A673 (cell line): ENCODE data around the gene ALDH8A1. TPM values are rescaled to one million over a fixed set of nuclear protein-coding genes. Genes with fewer than 3 reads are reported as not detected.

Source experiments
- Bru-seq: library from RNA; stranded (reverse); fragments of 400-500 nt; gene quantifications from one replicate; lab custom pipeline; 2021; lab: Mats Ljungman, UMichigan
- BruChase-seq, 2 experiments: library from RNA; stranded (reverse); fragments of 400-500 nt; gene quantifications; one replicate each; lab custom pipeline; 2021; lab: Mats Ljungman, UMichigan
- BruUV-seq: library from RNA; stranded (reverse); fragments of 400-500 nt; replicated peaks from 2 replicates; lab custom pipeline; 2021; lab: Mats Ljungman, UMichigan
- CTCF ChIA-PET: fragments of 300-600 bp; sonication (Branson Sonifier 250); formaldehyde crosslinking; loops from one replicate; lab custom pipeline; 2022; ENCODE audit warnings: antibody characterized with exemption; lab: Charles Lee
- POLR2A ChIA-PET: fragments of 300-600 bp; sonication (Branson Sonifier 250); formaldehyde crosslinking; loops from one replicate; lab custom pipeline; 2022; ENCODE audit warnings: antibody characterized with exemption; ENCODE audit not compliant: low non-redundant PET; lab: Charles Lee
- DNase-seq: peaks from one replicate; pipeline ENCODE4 v3.0.0-alpha.2; 2015; ENCODE audit warnings: low spot score
- H3K27ac ChIP-seq: fragments of 200-600 bp; sonication (generic); 2 replicates; pipeline ENCODE4 v1.5.1; 2016; ENCODE audit warnings: mixed run types, low read depth, mild to moderate bottlenecking, mixed read lengths, antibody characterized with exemption, low read length; ENCODE audit not compliant: poor library complexity, severe bottlenecking
- H3K27me3 ChIP-seq: fragments of 200-600 bp; sonication (generic); replicated peaks from 2 replicates; pipeline ENCODE4 v1.6.1; 2017; ENCODE audit warnings: mixed run types, low read depth, mild to moderate bottlenecking, mixed read lengths, antibody characterized with exemption, low read length; ENCODE audit not compliant: insufficient read depth, poor library complexity
- H3K36me3 ChIP-seq: fragments of 200-600 bp; sonication (generic); 2 replicates; pipeline ENCODE4 v1.6.1; 2016; ENCODE audit warnings: mixed run types, mild to moderate bottlenecking, mixed read lengths, antibody characterized with exemption, low read length; ENCODE audit not compliant: insufficient read depth, poor library complexity, severe bottlenecking
- H3K4me1 ChIP-seq: fragments of 200-600 bp; sonication (generic); 2 replicates; pipeline ENCODE4 v1.6.1; 2017; ENCODE audit warnings: mixed run types, mild to moderate bottlenecking, mixed read lengths, antibody characterized with exemption, low read length; ENCODE audit not compliant: insufficient read depth, poor library complexity, severe bottlenecking
- H3K4me3 ChIP-seq: fragments of 200-600 bp; sonication (generic); 2 replicates; pipeline ENCODE4 v1.5.1; 2016; ENCODE audit warnings: low read depth, mixed run types, mild to moderate bottlenecking, mixed read lengths, low read length; ENCODE audit not compliant: poor library complexity, severe bottlenecking
- H3K9me3 ChIP-seq: fragments of 200-600 bp; sonication (generic); 2 replicates; pipeline ENCODE4 v1.6.1; 2016; ENCODE audit warnings: mixed run types, low read depth, mild to moderate bottlenecking, mixed read lengths, antibody characterized with exemption, low read length; ENCODE audit not compliant: poor library complexity, severe bottlenecking
- EZH2 ChIP-seq: fragments of 200-600 bp; sonication (generic); IDR thresholded peaks from 2 replicates; pipeline ENCODE4 v1.6.1; 2017; ENCODE audit warnings: borderline replicate concordance, low read depth, mild to moderate bottlenecking, mixed read lengths, antibody characterized with exemption, low read length; ENCODE audit not compliant: poor library complexity, severe bottlenecking
- intact Hi-C: fragments of 100-400 bp; cut with micrococcal nuclease; formaldehyde crosslinking; loops from one replicate; pipeline ENCODE4 v1.10.0; 2022; ENCODE audit not compliant: unreplicated experiment
- long read RNA-seq: library from polyadenylated mRNA; stranded (forward); transcript quantifications from one replicate; pipeline ENCODE4 v2.0.0, GENCODE V29; 2022
- total RNA-seq: library from RNA; stranded (reverse); gene quantifications from 2 replicates; pipeline ENCODE4 v1.2.3, GENCODE V29; 2021
- TF ChIP-seq, protein P1 (sequence below): fragments of 300-800, 200-600 bp; sonication (generic); conservative IDR thresholded peaks from 2 replicates; pipeline ENCODE4 v1.5.1; 2017; ENCODE audit warnings: low read depth, mild to moderate bottlenecking, antibody characterized with exemption, low read length, moderate library complexity, mixed read lengths

The ALDH8A1 gene
- 0.45 and 0.76 TPM in 2 replicates for total RNA-seq
- Bru-seq, nascent RNA = percentile 36 among the genes with signal in this experiment
- percentile 33 among the genes with signal in this experiment for BruChase-seq, experiment 1, labeled RNA remaining after a 2-hour chase
- BruChase-seq, experiment 2, labeled RNA remaining after a 6-hour chase = percentile 31 among the genes with signal in this experiment
- long read RNA-seq, partial matches to known transcripts = 0 of 1 reads
- long read RNA-seq, other reads (novel, unspliced or antisense) = 1 of 1 reads

DNA sequence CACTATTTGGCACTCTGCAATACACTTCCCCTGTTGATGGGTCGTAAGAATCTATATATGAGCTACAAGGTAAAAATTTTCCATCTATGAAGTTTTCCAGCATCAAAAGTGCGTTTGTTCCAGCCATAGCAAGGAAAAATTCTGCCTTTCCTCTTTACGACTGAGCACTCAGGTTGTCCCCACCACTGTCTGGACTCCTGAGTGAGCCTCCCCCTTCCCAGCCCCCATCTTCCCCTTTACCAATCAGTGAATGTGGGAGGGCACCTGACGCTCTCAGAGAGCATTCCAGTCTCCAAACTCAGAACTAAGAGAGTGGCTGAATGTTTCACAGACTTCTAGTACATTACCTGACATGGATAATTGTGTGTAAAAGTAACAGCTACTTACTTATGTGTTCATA is at the start of gene ALDH8A1:
ALDH8A1 (minus strand) TSS at position 175 of the 400 bp plus-strand sequence; CDS start at position 127, 48 bp downstream.
- H3K9me3 ChIP-seq = peaks cover 2% of the 10 kb centered on the region
- H3K4me3 ChIP-seq = no peak within 1 kb of the TSS
- ChIA-PET POLR2A (no interaction called here), CTCF (no interaction called here)
- no peak for DNase-seq
- H3K4me1 ChIP-seq = no peaks in the 10 kb centered on the region
- no TSS peak for BruUV-seq
- H3K27me3 ChIP-seq = no peaks in the 10 kb centered on the region
- intact Hi-C loops = no loop called here
- no peaks in the 10 kb centered on the region for H3K36me3 ChIP-seq
- TF ChIP-seq, protein P1, sequence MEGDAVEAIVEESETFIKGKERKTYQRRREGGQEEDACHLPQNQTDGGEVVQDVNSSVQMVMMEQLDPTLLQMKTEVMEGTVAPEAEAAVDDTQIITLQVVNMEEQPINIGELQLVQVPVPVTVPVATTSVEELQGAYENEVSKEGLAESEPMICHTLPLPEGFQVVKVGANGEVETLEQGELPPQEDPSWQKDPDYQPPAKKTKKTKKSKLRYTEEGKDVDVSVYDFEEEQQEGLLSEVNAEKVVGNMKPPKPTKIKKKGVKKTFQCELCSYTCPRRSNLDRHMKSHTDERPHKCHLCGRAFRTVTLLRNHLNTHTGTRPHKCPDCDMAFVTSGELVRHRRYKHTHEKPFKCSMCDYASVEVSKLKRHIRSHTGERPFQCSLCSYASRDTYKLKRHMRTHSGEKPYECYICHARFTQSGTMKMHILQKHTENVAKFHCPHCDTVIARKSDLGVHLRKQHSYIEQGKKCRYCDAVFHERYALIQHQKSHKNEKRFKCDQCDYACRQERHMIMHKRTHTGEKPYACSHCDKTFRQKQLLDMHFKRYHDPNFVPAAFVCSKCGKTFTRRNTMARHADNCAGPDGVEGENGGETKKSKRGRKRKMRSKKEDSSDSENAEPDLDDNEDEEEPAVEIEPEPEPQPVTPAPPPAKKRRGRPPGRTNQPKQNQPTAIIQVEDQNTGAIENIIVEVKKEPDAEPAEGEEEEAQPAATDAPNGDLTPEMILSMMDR = no peak
- TF ChIP-seq EZH2 = no peak
- H3K27ac ChIP-seq = no peak within 1 kb of the TSS

DNA sequence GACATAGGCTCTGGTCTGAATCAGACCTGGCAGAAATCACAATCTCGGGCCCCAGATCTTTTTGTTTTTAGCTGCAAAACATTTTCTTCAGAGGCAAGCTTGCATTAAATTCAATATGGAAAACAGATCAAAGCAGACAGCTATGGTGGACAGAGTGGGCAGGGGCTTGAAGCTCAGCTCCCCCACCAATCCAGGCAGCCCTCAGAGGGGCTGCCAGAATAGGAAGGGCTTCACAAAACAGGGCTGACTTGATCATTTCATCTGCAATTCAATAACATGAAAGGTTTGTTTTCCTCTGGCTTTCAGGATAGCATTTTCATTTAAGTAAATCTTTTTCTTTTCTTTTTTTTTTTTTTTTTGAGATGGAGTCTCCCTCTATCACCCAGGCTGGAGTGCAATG is 49.2 kb upstream of the ALDH8A1 start:
- CTCF ChIA-PET = no interaction called here
- intact Hi-C loops = no loop called here
- Histone ChIP-seq H3K36me3 (peaks cover 9% of the 10 kb centered on the region), H3K4me1 (no peaks in the 10 kb centered on the region), H3K9me3 (no peaks in the 10 kb centered on the region), H3K27me3 (no peaks in the 10 kb centered on the region), H3K27ac (no peak overlapping the region), H3K4me3 (no peak overlapping the region)
- POLR2A ChIA-PET = no interaction called here
- DNase-seq = no peak
- BruUV-seq = no TSS peak
- TF ChIP-seq, protein P1 = no peak
- TF ChIP-seq EZH2 = no peak

- no peak overlapping the region for H3K4me3 ChIP-seq
- H3K27ac ChIP-seq = no peak overlapping the region
- intact Hi-C loops = no loop called here
- H3K27me3 ChIP-seq = no peaks in the 10 kb centered on the region
- no peaks in the 10 kb centered on the region for H3K9me3 ChIP-seq
- no peaks in the 10 kb centered on the region for H3K4me1 ChIP-seq
- no peak for DNase-seq
- ChIA-PET CTCF (no interaction called here), POLR2A (no interaction called here)
- H3K36me3 ChIP-seq = peaks cover 25% of the 10 kb centered on the region
- no peak for TF ChIP-seq EZH2
- TF ChIP-seq, protein P1 = no peak
- BruUV-seq = no TSS peak
Measured at GRCh38 chr6:134997133-134997995, 47.5 kb upstream of the ALDH8A1 start.
